Effector memory CD4-positive, alpha-beta T cell (primary cell): ENCODE data around the gene ATP6V0D1.

Experiments used
- DNase-seq, 3 donors: peaks; one replicate each; pipeline ENCODE4 v3.0.0-alpha.2; 2020
- H3K27ac ChIP-seq: 2 replicates; pipeline ENCODE4 v1.7.0; 2013; ENCODE audit warnings: mild to moderate bottlenecking, low read length, moderate library complexity; ENCODE audit not compliant: insufficient read depth, poor library complexity, severe bottlenecking
- H3K27me3 ChIP-seq: replicated peaks from 2 replicates; pipeline ENCODE4 v1.7.0; 2013; ENCODE audit warnings: mild to moderate bottlenecking, low read length; ENCODE audit not compliant: insufficient read depth, control insufficient read depth, poor library complexity, severe bottlenecking
- H3K36me3 ChIP-seq: 2 replicates; pipeline ENCODE4 v1.7.0; 2013; ENCODE audit warnings: mild to moderate bottlenecking, low read length, moderate library complexity; ENCODE audit not compliant: control insufficient read depth, insufficient read depth
- H3K4me1 ChIP-seq: 2 replicates; pipeline ENCODE4 v1.7.0; 2013; ENCODE audit warnings: low read length, mild to moderate bottlenecking; ENCODE audit not compliant: control insufficient read depth, insufficient read depth, poor library complexity, severe bottlenecking
- H3K4me3 ChIP-seq: 2 replicates; pipeline ENCODE4 v1.7.0; 2013; ENCODE audit warnings: low read length, low read depth, mild to moderate bottlenecking; ENCODE audit not compliant: insufficient read depth, poor library complexity, severe bottlenecking
- H3K9me3 ChIP-seq: 2 replicates; pipeline ENCODE4 v1.7.0; 2013; ENCODE audit warnings: mild to moderate bottlenecking, low read length, moderate library complexity; ENCODE audit not compliant: control insufficient read depth

Gene ATP6V0D1

GRCh38 chr16:67429799-67430503, 51.0 kb downstream of the ATP6V0D1 start:
- H3K27me3 ChIP-seq, result peaks cover 25% of the 10 kb centered on the region
- H3K27ac ChIP-seq, result no peak overlapping the region
- H3K9me3 ChIP-seq, result no peaks in the 10 kb centered on the region
- no peaks in the 10 kb centered on the region for H3K36me3 ChIP-seq
- H3K4me1 ChIP-seq, result peaks cover 6% of the 10 kb centered on the region
- no peak for DNase-seq
- H3K4me3 ChIP-seq, result peak overlapping the region; percentile 47

- Histone ChIP-seq H3K9me3 (no peaks in the 10 kb centered on the region), H3K27me3 (peaks cover 28% of the 10 kb centered on the region), H3K4me3 (no peak overlapping the region), H3K27ac (no peak overlapping the region), H3K4me1 (peaks cover 6% of the 10 kb centered on the region), H3K36me3 (no peaks in the 10 kb centered on the region)
- no peak for DNase-seq
Measured at GRCh38 chr16:67429053-67429798, 51.7 kb downstream of the ATP6V0D1 start.

- Histone ChIP-seq H3K27me3 (peaks cover 31% of the 10 kb centered on the region), H3K36me3 (no peaks in the 10 kb centered on the region), H3K9me3 (no peaks in the 10 kb centered on the region), H3K27ac (no peak overlapping the region), H3K4me3 (no peak overlapping the region), H3K4me1 (peaks cover 6% of the 10 kb centered on the region)
- peak in 1 of 3 donors; percentile 17 for DNase-seq
Measured at GRCh38 chr16:67428146-67428731, 52.7 kb downstream of the ATP6V0D1 start.

DNA sequence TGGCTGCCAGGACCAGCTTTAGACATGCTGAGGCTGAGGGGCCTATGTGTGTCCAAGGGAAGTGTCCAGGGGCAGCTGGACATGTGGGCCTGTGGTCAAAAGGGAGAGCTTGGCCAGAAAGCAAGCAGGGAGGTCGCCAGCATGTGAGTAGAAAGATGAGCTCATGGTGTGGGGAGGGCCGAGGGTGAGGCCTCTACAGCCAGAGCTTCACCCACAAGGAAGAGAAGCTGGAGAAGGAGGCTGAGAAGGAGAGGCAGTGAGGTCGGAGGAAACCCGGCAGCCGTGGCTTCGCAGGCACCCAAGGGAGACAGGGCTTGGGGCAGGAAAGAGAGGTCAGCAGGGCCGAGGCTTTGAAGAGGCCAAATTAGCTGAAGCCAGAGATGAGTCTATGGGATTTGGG, 54.0 kb downstream of the ATP6V0D1 start:
- peaks cover 6% of the 10 kb centered on the region for H3K4me1 ChIP-seq
- H3K27me3 ChIP-seq, result peaks cover 31% of the 10 kb centered on the region
- no peak overlapping the region for H3K4me3 ChIP-seq
- no peak overlapping the region for H3K27ac ChIP-seq
- no peaks in the 10 kb centered on the region for H3K36me3 ChIP-seq
- no peak for DNase-seq
- H3K9me3 ChIP-seq, result no peaks in the 10 kb centered on the region

DNA sequence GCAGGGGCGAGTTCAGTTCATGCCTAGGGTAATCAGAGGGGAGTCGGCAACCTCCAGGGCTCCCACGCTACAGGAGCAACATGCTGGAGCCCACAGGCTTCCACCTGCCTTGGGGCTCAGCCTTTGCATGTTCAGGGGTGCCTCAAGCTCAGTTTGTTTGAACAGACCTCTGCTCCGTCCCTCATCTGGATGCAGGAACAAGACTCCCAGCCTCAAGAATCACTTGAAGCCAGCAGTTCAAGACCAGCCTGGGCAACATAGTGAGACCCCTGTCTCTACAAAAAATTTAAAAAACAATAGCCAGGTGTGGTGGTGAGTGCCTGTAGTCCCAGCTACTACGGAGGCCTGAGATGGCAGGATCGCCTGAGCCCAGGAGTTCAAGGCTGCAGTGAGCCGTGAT, 54.9 kb downstream of the ATP6V0D1 start:
- Histone ChIP-seq H3K27me3 (peaks cover 31% of the 10 kb centered on the region), H3K27ac (no peak overlapping the region), H3K36me3 (no peaks in the 10 kb centered on the region), H3K4me3 (no peak overlapping the region), H3K9me3 (no peaks in the 10 kb centered on the region), H3K4me1 (peaks cover 6% of the 10 kb centered on the region)
- no peak for DNase-seq

DNA sequence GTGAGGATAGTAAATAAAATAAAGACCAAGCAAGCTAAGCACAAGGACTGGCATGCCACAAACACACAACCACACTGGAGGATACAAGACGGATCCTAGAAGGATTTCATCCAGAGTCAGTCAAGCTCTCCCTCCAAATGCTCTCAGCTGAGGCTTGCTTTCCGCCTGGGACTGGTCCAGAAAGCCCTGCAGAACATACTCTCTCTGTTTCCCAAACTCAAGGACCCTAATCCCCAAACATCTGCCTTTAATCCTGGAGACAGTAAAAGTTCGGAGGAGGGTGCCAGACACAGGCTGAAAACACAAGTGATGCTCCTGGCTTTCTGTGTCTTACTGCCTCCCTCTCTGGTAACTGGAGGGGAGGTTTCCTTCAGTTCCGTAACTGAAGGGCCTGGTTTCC, 55.4 kb downstream of the ATP6V0D1 start:
- DNase-seq, result no peak
- H3K4me1 ChIP-seq, result peaks cover 5% of the 10 kb centered on the region
- no peaks in the 10 kb centered on the region for H3K9me3 ChIP-seq
- peaks cover 30% of the 10 kb centered on the region for H3K27me3 ChIP-seq
- no peak overlapping the region for H3K4me3 ChIP-seq
- no peaks in the 10 kb centered on the region for H3K36me3 ChIP-seq
- no peak overlapping the region for H3K27ac ChIP-seq

DNA sequence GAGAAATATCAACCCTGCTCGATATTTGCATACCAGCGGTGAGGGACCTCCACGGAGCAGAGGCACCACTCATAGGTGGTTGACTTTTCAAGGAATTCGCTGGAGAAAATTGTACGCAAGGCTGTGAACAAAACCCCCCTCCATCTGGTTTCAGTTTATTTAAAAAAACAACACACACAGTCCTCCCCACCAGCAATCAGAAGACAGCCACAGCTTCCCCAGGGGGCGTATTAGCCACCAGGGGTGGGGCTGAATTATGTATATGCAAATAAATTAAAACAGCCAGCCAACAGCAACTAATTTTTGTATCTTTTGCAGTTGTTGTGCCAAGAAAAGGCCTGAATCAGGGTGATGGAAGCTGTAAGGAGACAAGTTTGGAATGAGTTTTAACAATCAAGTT, 55.9 kb downstream of the ATP6V0D1 start:
- peaks cover 25% of the 10 kb centered on the region for H3K27me3 ChIP-seq
- no peak for DNase-seq
- H3K9me3 ChIP-seq, result no peaks in the 10 kb centered on the region
- H3K36me3 ChIP-seq, result no peaks in the 10 kb centered on the region
- H3K27ac ChIP-seq, result no peak overlapping the region
- no peaks in the 10 kb centered on the region for H3K4me1 ChIP-seq
- H3K4me3 ChIP-seq, result no peak overlapping the region

GRCh38 chr16:67424261-67424615, 56.7 kb downstream of the ATP6V0D1 start:
- Histone ChIP-seq H3K36me3 (no peaks in the 10 kb centered on the region), H3K27me3 (peaks cover 16% of the 10 kb centered on the region)

DNA sequence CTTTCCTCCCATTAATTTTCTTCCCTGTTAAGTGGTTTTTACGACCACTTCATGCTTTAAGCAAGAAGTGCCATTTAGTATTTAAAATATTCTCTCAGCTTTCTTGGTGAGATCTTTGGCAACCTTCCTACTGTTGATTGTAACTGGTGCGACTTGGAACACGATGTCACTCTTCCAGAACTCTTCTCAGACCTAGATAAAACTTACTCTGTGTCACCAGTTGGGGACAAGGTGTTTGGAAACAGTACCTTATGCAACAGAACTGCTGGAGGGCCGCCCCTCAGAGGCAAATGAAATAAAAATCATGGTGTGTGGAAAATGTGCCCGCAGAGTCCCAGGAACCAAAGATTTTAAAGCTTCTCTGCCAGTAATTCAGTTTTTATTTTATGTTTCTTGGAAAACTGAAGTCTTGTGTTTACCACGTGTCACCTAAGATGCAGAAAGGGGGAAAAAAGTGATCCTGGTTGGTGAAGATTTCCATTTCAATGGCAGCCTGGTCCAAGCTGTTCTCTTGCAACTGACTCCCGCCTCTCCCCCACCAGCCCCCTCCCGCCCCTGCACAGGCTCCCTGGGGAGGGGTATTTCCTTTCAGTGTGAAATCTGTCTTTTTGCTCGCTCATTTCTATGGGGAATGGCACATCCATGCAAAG, 57.2 kb downstream of the ATP6V0D1 start:
- Histone ChIP-seq H3K4me3 (no peak overlapping the region), H3K9me3 (no peaks in the 10 kb centered on the region), H3K4me1 (no peaks in the 10 kb centered on the region), H3K36me3 (no peaks in the 10 kb centered on the region), H3K27ac (no peak overlapping the region), H3K27me3 (peaks cover 11% of the 10 kb centered on the region)
- DNase-seq, result no peak

More at GRCh38 chr16:67424261-67424615, 56.7 kb downstream of the ATP6V0D1 start:
- Histone ChIP-seq H3K4me1 (no peaks in the 10 kb centered on the region), H3K9me3 (no peaks in the 10 kb centered on the region), H3K27ac (no peak overlapping the region), H3K4me3 (no peak overlapping the region)
- no peak for DNase-seq

GRCh38 chr16:67423015-67423414, 57.9 kb downstream of the ATP6V0D1 start:
- DNase-seq, result no peak

More at GRCh38 chr16:67423015-67423414, 57.9 kb downstream of the ATP6V0D1 start:
- H3K4me3 ChIP-seq, result no peak overlapping the region
- peaks cover 8% of the 10 kb centered on the region for H3K27me3 ChIP-seq
- no peak overlapping the region for H3K27ac ChIP-seq
- no peaks in the 10 kb centered on the region for H3K36me3 ChIP-seq
- no peaks in the 10 kb centered on the region for H3K4me1 ChIP-seq
- H3K9me3 ChIP-seq, result no peaks in the 10 kb centered on the region
